ENCODE results near the gene HOXC6. TPM values are rescaled to one million over a fixed set of nuclear protein-coding genes. Genes with fewer than 3 reads are reported as not detected.

HOXC6 gene
- polyA plus RNA-seq, 6 donors from 2014 or later, result not detected

DNA sequence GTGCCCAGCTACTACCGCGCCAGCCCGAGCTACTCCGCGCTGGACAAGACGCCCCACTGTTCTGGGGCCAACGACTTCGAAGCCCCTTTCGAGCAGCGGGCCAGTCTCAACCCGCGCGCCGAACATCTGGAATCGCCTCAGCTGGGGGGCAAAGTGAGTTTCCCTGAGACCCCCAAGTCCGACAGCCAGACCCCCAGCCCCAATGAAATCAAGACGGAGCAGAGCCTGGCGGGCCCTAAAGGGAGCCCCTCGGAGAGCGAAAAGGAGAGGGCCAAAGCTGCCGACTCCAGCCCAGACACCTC lies 42.6 kb upstream of the HOXC6 start:
- Mint-ChIP-seq H3K27ac (peak overlapping the region in 4 of 6 donors; percentile 85 to 95 (median 92)), H3K27me3 (peaks cover 75 to 93% (median 93%) of the 10 kb centered on the region in 3 donors), H3K9me3 (peaks cover 0 to 37% (median 10%) of the 10 kb centered on the region in 7 donors), H3K4me3 (peak overlapping the region; percentile 15 to 83 (median 52)), H3K4me1 (peaks cover 30 to 53% (median 44%) of the 10 kb centered on the region in 3 donors), H3K36me3 (peaks cover 0 to 26% of the 10 kb centered on the region in 2 donors)
- ATAC-seq (ENCODE audit: low read depth in 2 of 2) (no peak), DNase-seq (no peak)

GRCh38 chr12:53985994-53986685 lies 42.1 kb upstream of the HOXC6 start:
- Mint-ChIP-seq H3K4me1 (peaks cover 30 to 56% (median 42%) of the 10 kb centered on the region in 3 donors), H3K27me3 (peaks cover 74 to 93% (median 93%) of the 10 kb centered on the region in 3 donors), H3K27ac (peak overlapping the region in 5 of 6 donors; percentile 72 to 95 (median 85)), H3K36me3 (peaks cover 0 to 26% of the 10 kb centered on the region in 2 donors), H3K9me3 (peaks cover 0 to 37% (median 10%) of the 10 kb centered on the region in 7 donors), H3K4me3 (peak overlapping the region in 7 of 8 donors; percentile 6 to 83 (median 53))
- DNase-seq (no peak), ATAC-seq (ENCODE audit: low read depth in 2 of 2) (peak in 1 of 2 donors; percentile 28)

DNA sequence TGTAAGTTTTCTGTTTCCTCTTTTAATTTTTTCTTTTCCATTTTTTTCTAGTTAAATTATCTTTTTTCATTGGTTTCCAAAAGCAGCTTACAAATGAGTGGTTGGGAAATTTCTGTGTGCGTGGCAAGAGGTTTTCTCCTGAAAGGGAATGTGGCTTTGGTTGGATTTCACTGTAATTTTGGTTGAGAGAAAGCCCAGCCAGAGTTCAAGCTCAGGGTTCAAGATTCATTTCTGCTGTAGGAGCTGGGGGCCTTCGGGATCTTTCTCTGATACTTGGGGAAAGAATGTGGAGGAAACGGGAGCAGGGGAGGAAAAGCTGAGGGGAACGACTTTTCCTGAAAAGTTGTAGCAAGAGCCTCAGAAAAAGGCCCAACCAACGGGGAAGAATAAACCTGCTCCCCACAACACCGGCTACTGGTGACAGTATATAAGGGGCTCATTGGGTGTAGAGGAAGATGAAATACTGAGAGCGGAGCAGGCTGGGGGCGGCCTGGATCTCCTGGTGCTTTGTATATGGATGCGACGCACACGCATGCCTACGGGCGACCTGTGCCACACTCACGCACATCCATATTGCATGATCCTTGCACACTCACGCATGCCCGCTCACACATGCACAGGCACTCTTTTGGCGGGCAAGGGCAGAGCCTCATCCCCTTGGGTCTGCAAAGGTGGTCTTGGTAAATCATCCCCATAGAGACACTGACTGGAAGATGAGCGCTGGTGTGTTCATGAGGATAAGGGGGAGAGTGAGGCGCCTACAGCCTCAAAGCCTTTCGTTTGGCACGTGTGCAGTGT lies 41.4 kb upstream of the HOXC6 start:
- H3K9me3 Mint-ChIP-seq, result peaks cover 0 to 37% (median 10%) of the 10 kb centered on the region in 7 donors
- H3K4me3 Mint-ChIP-seq, result peak overlapping the region in 6 of 8 donors; percentile 22 to 60 (median 54)
- peaks cover 0 to 26% of the 10 kb centered on the region in 2 donors for H3K36me3 Mint-ChIP-seq
- peaks cover 30 to 57% (median 37%) of the 10 kb centered on the region in 3 donors for H3K4me1 Mint-ChIP-seq
- H3K27me3 Mint-ChIP-seq, result peaks cover 76 to 93% (median 93%) of the 10 kb centered on the region in 3 donors
- no peak for DNase-seq
- peak overlapping the region in 3 of 6 donors; percentile 70 to 86 (median 72) for H3K27ac Mint-ChIP-seq
- ATAC-seq (ENCODE audit: low read depth in 2 of 2), result no peak

DNA sequence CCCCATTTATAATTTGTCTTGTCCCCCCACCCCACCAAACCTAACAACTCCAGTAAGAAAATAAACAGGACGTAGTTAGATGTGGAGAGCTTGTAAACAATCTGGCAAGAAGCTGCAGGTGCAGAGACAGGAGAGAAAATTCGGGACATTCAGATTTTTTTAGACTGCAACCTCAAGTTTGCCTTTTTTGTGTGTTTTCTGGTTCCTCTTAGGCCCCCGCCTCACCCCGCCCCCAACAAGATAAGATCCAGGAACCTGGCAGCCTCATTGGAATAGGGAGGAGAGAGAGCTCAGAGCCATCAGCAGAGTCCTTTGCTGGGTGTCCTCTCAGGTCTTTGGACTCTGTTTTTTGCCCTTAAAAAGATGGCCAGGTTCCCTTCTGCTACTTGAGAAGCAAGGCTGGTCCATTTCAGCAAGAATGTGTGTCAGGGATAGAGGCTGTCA lies 40.4 kb upstream of the HOXC6 start:
- Mint-ChIP-seq H3K36me3 (peaks cover 0 to 26% of the 10 kb centered on the region in 2 donors), H3K9me3 (peaks cover 0 to 31% (median 10%) of the 10 kb centered on the region in 7 donors), H3K4me3 (peak overlapping the region in 3 of 8 donors; percentile 19 to 60 (median 30)), H3K4me1 (peaks cover 30 to 57% (median 37%) of the 10 kb centered on the region in 3 donors), H3K27me3 (peaks cover 76 to 96% (median 93%) of the 10 kb centered on the region in 3 donors), H3K27ac (no peak overlapping the region)
- no peak for DNase-seq
- ATAC-seq (ENCODE audit: low read depth in 2 of 2), result no peak

GRCh38 chr12:53988541-53989226 lies 39.6 kb upstream of the HOXC6 start:
- H3K27me3 Mint-ChIP-seq, result peaks cover 76 to 96% (median 93%) of the 10 kb centered on the region in 3 donors

GRCh38 chr12:53989227-53990113 lies 38.8 kb upstream of the HOXC6 start:
- peak overlapping the region in 2 of 6 donors; percentile 83 to 91 for H3K27ac Mint-ChIP-seq
- peaks cover 78 to 99% (median 98%) of the 10 kb centered on the region in 3 donors for H3K27me3 Mint-ChIP-seq
- peaks cover 0 to 36% of the 10 kb centered on the region in 2 donors for H3K36me3 Mint-ChIP-seq
- H3K4me1 Mint-ChIP-seq, result peaks cover 36 to 56% (median 46%) of the 10 kb centered on the region in 3 donors
- ATAC-seq (ENCODE audit: low read depth in 2 of 2) (no peak), DNase-seq (no peak)
- H3K9me3 Mint-ChIP-seq, result peaks cover 0 to 29% (median 7%) of the 10 kb centered on the region in 7 donors
- H3K4me3 Mint-ChIP-seq, result peak overlapping the region in 7 of 8 donors; percentile 13 to 64 (median 60)

More at GRCh38 chr12:53988541-53989226, 39.6 kb upstream of the HOXC6 start:
- ATAC-seq (ENCODE audit: low read depth in 2 of 2) (no peak), DNase-seq (no peak)
- peak overlapping the region in 2 of 6 donors; percentile 83 to 95 for H3K27ac Mint-ChIP-seq
- peaks cover 0 to 28% (median 5%) of the 10 kb centered on the region in 7 donors for H3K9me3 Mint-ChIP-seq
- peaks cover 0 to 30% of the 10 kb centered on the region in 2 donors for H3K36me3 Mint-ChIP-seq
- H3K4me3 Mint-ChIP-seq, result peak overlapping the region in 6 of 8 donors; percentile 13 to 64 (median 56)
- peaks cover 31 to 55% (median 38%) of the 10 kb centered on the region in 3 donors for H3K4me1 Mint-ChIP-seq

- no peak for DNase-seq
- H3K4me1 Mint-ChIP-seq, result peaks cover 38 to 55% (median 48%) of the 10 kb centered on the region in 3 donors
- H3K27ac Mint-ChIP-seq, result peak overlapping the region in 3 of 6 donors; percentile 10 to 91 (median 64)
- peaks cover 0 to 34% of the 10 kb centered on the region in 2 donors for H3K36me3 Mint-ChIP-seq
- H3K9me3 Mint-ChIP-seq, result peaks cover 0 to 33% (median 7%) of the 10 kb centered on the region in 7 donors
- peak overlapping the region in 2 of 8 donors; percentile 46 to 60 for H3K4me3 Mint-ChIP-seq
- peaks cover 86 to 100% (median 97%) of the 10 kb centered on the region in 3 donors for H3K27me3 Mint-ChIP-seq
- ATAC-seq (ENCODE audit: low read depth in 2 of 2), result no peak
Observed at GRCh38 chr12:53990311-53991076, 37.7 kb upstream of the HOXC6 start.

DNA sequence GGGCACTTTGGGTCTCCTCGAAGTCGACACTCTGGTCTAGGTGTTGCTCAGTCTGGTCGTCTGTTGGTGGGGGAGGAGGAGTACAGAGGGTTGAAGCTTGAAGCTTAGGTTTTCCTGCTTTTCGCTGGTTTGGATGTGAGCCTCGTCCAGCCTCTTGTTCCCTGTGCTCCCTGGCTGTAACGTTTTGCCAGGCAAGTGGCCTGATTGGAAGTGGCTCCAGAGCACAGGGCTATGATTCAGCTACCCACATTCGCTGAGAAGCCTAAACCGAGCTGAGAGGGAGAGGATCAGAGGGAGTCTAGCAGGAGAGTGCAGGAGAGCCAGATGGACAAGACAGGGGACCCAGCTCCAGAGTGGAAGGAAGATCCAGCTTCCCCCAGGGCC lies 37.2 kb upstream of the HOXC6 start:
- Mint-ChIP-seq H3K4me3 (peak overlapping the region in 3 of 8 donors; percentile 6 to 42 (median 13)), H3K9me3 (peaks cover 0 to 33% (median 7%) of the 10 kb centered on the region in 7 donors), H3K27ac (peak overlapping the region in 2 of 6 donors; percentile 64 to 89), H3K36me3 (peaks cover 0 to 33% of the 10 kb centered on the region in 2 donors), H3K4me1 (peaks cover 42 to 55% (median 51%) of the 10 kb centered on the region in 3 donors), H3K27me3 (peaks cover 86 to 100% (median 99%) of the 10 kb centered on the region in 3 donors)
- no peak for DNase-seq
- ATAC-seq (ENCODE audit: low read depth in 2 of 2), result no peak

DNA sequence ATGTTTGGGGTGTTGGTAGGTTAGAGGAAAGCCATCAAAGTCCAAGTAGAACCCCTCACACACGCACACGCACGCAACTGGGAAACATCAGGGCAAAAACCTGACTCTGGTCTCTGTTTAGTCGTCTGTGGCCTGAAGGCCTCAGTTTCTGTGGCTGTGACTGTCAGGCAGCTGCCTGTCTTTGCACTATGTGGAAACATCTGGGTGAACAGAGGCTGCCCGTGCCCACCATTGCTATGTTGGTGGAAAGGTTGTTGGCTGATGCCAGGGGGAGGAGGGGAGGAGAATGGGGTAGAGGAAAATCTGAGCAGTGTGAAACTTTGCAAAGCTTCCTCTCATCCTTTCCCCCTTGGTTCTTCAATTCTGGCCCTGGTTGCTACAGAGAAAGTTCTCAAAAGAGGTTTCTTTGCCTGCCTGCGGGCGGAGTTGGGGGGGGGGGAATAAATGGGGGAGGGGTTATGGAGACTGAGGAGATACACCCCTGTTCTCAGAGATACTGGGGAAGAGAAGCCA lies 35.8 kb upstream of the HOXC6 start:
- Mint-ChIP-seq H3K27me3 (peaks cover 84 to 99% (median 92%) of the 10 kb centered on the region in 3 donors), H3K36me3 (peaks cover 0 to 33% of the 10 kb centered on the region in 2 donors), H3K27ac (peak overlapping the region in 2 of 6 donors; percentile 20 to 83), H3K9me3 (peaks cover 0 to 20% (median 4%) of the 10 kb centered on the region in 7 donors), H3K4me1 (peaks cover 46 to 62% (median 57%) of the 10 kb centered on the region in 3 donors), H3K4me3 (peak overlapping the region in 2 of 8 donors; percentile 42 to 86)
- ATAC-seq (ENCODE audit: low read depth in 2 of 2), result no peak
- DNase-seq, result no peak

DNA sequence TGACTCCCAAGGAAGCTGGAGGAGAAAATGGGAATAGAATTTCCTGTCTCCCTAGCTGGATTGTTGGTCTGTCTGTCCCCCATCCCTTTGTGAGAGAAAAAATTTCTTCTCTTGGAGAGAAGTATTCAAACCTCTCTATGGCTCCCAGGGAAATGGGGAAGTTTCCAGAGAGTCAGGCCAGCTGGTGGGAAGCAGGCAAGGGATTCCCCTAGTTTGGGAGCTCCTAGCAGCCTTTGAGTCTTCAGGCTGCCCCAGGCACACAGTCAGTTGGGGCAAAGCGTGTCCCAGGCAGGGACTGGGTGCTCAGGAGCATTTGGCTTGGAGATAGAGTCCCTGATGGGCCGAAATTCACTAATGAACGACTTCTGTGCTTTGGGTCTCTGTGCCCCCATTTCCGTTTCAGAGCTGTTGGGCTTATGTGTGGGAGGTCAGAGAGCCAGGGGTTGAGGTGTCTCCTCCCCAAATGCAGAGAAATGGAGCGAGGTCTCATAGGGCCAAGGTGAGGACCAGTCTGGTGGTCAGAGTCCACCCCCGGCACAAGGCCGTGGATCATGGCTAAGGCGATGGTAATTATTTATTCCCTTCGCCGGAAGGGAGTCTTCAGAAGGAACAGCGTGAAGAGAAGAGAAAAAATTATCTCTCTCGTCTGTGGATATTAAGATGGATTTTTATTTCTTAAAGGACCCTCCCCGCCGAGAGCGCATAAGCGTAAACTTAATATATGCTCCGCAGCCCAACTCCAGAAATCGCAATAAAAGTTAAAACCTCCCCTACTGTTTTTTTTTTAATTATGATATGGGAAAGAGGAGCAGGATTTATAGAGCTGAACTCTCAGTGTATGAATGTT lies 34.9 kb upstream of the HOXC6 start:
- DNase-seq, result no peak
- H3K9me3 Mint-ChIP-seq, result peaks cover 0 to 18% (median 4%) of the 10 kb centered on the region in 7 donors
- ATAC-seq (ENCODE audit: low read depth in 2 of 2), result no peak
- peak overlapping the region; percentile 34 to 97 (median 82) for H3K27ac Mint-ChIP-seq
- peaks cover 79 to 99% (median 92%) of the 10 kb centered on the region in 3 donors for H3K27me3 Mint-ChIP-seq
- peak overlapping the region in 7 of 8 donors; percentile 34 to 86 (median 78) for H3K4me3 Mint-ChIP-seq
- peaks cover 46 to 68% (median 63%) of the 10 kb centered on the region in 3 donors for H3K4me1 Mint-ChIP-seq
- H3K36me3 Mint-ChIP-seq, result peaks cover 0 to 29% of the 10 kb centered on the region in 2 donors
